ENCODE data around the gene NHS. TPM values are rescaled to one million over a fixed set of nuclear protein-coding genes. Genes with fewer than 3 reads are reported as not detected.

The NHS gene
- total RNA-seq, 4 donors from 2014 or later: 6.9 to 16.9 (median 9.9) TPM

DNA sequence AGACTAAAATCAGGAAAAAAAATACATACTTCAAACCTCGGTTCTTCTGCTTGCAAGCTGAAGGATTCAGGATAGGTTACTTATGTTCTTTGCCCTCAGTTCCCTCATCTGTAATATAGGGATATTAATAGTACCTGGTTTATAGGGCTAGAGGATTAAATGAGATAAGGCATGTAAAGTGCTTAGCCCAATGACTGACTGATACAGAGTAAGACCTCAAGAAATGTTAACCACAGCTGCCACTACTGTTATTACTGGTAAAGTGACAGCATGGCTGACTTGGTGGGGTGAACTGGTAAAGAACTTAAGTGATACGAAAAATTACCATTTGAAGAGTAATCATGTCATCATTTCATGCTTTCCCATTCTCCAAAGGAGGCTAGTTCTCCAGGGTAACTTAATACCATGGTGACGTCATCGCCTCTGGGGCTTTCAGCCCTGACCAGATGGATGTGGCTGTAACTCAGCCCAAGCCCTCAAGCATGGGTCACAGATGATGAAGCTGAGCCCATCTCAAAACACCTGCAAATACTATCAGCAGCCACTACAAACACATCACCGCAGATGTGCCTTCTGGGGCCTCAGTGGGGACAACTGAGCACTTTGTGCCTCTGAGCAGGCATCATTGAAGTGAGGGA, 317.8 kb downstream of the NHS start:
- no peaks in the 10 kb centered on the region for H3K4me1 ChIP-seq
- intact Hi-C loops (cut with DNase I): loop anchor here (5.0 kb wide), 1 partner anchor 451 kb away; no protein-coding TSS in a partner anchor
- no peak overlapping the region for H3K4me3 ChIP-seq (replicated peaks in 1 of 3)
- no peak for DNase-seq
- no peak overlapping the region for H3K27ac ChIP-seq
- no peaks in the 10 kb centered on the region for H3K9me3 ChIP-seq
- H3K36me3 ChIP-seq: no peaks in the 10 kb centered on the region
- H3K27me3 ChIP-seq: no peaks in the 10 kb centered on the region
- TF ChIP-seq, protein P1, sequence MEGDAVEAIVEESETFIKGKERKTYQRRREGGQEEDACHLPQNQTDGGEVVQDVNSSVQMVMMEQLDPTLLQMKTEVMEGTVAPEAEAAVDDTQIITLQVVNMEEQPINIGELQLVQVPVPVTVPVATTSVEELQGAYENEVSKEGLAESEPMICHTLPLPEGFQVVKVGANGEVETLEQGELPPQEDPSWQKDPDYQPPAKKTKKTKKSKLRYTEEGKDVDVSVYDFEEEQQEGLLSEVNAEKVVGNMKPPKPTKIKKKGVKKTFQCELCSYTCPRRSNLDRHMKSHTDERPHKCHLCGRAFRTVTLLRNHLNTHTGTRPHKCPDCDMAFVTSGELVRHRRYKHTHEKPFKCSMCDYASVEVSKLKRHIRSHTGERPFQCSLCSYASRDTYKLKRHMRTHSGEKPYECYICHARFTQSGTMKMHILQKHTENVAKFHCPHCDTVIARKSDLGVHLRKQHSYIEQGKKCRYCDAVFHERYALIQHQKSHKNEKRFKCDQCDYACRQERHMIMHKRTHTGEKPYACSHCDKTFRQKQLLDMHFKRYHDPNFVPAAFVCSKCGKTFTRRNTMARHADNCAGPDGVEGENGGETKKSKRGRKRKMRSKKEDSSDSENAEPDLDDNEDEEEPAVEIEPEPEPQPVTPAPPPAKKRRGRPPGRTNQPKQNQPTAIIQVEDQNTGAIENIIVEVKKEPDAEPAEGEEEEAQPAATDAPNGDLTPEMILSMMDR (IDR thresholded peaks at IDR 0.05): no peak
- TF ChIP-seq POLR2A (IDR thresholded peaks at IDR 0.05): no peak
- WGBS, 2 donors: 86 to 91% methylated on average over 2 to 5 of the region's 5 CpGs

GRCh38 chrX:17697191-17697590, 322.2 kb downstream of the NHS start:
- intact Hi-C loops (cut with DNase I): no loop called here
- Histone ChIP-seq H3K9me3 (no peaks in the 10 kb centered on the region), H3K27me3 (no peaks in the 10 kb centered on the region), H3K27ac (no peak overlapping the region), H3K4me3 (replicated peaks in 1 of 3) (no peak overlapping the region), H3K36me3 (no peaks in the 10 kb centered on the region), H3K4me1 (no peaks in the 10 kb centered on the region)
- no peak for DNase-seq
- 81 to 88% methylated on average over 1 of the region's 1 CpG for WGBS, 2 donors
- TF ChIP-seq, protein P1 (IDR thresholded peaks at IDR 0.05): no peak
- TF ChIP-seq POLR2A (IDR thresholded peaks at IDR 0.05): no peak

GRCh38 chrX:17700976-17701375, 326.0 kb downstream of the NHS start:
- intact Hi-C loops (cut with DNase I): no loop called here
- Histone ChIP-seq H3K27ac (no peak overlapping the region), H3K27me3 (no peaks in the 10 kb centered on the region), H3K4me3 (replicated peaks in 1 of 3) (no peak overlapping the region), H3K9me3 (no peaks in the 10 kb centered on the region), H3K36me3 (no peaks in the 10 kb centered on the region), H3K4me1 (no peaks in the 10 kb centered on the region)
- TF ChIP-seq POLR2A (IDR thresholded peaks at IDR 0.05): no peak
- TF ChIP-seq, protein P1 (IDR thresholded peaks at IDR 0.05): no peak
- no peak for DNase-seq
- 91 to 92% methylated on average over 1 of the region's 1 CpG for WGBS, 2 donors

GRCh38 chrX:17703201-17703600, 328.2 kb downstream of the NHS start:
- TF ChIP-seq, protein P1 (IDR thresholded peaks at IDR 0.05): no peak
- no peak for TF ChIP-seq POLR2A (IDR thresholded peaks at IDR 0.05)
- no peak overlapping the region for H3K4me3 ChIP-seq (replicated peaks in 1 of 3)
- 88 to 95% methylated on average over 1 to 2 of the region's 2 CpGs for WGBS, 2 donors
- H3K27ac ChIP-seq: no peak overlapping the region
- H3K9me3 ChIP-seq: no peaks in the 10 kb centered on the region
- H3K27me3 ChIP-seq: no peaks in the 10 kb centered on the region
- no peaks in the 10 kb centered on the region for H3K36me3 ChIP-seq
- no peaks in the 10 kb centered on the region for H3K4me1 ChIP-seq
- no peak for DNase-seq
- intact Hi-C loops (cut with DNase I): no loop called here

GRCh38 chrX:17705211-17705610, 330.2 kb downstream of the NHS start:
- WGBS, 2 donors: 60 to 86% methylated on average over 2 of the region's 2 CpGs
- no peaks in the 10 kb centered on the region for H3K4me1 ChIP-seq
- TF ChIP-seq, protein P1 (IDR thresholded peaks at IDR 0.05): no peak
- H3K9me3 ChIP-seq: no peaks in the 10 kb centered on the region
- no peaks in the 10 kb centered on the region for H3K27me3 ChIP-seq
- no peaks in the 10 kb centered on the region for H3K36me3 ChIP-seq
- intact Hi-C loops (cut with DNase I): no loop called here
- no peak for DNase-seq
- H3K27ac ChIP-seq: no peak overlapping the region
- no peak overlapping the region for H3K4me3 ChIP-seq (replicated peaks in 1 of 3)

Measured in thyroid gland (tissue), 4 donors.